Measurements from ENCODE around the gene LINGO3. TPM values are rescaled to one million over a fixed set of nuclear protein-coding genes. Genes with fewer than 3 reads are reported as not detected.

The LINGO3 gene
- total RNA-seq, 1 donor from 2014 or later, result not detected

- DNase-seq (ENCODE audit: low spot score), result no peak
Observed at GRCh38 chr19:2340496-2341243, 32.7 kb upstream of the LINGO3 start.

GRCh38 chr19:2339644-2340310, 31.8 kb upstream of the LINGO3 start:
- no peak for DNase-seq (ENCODE audit: low spot score)

DNA sequence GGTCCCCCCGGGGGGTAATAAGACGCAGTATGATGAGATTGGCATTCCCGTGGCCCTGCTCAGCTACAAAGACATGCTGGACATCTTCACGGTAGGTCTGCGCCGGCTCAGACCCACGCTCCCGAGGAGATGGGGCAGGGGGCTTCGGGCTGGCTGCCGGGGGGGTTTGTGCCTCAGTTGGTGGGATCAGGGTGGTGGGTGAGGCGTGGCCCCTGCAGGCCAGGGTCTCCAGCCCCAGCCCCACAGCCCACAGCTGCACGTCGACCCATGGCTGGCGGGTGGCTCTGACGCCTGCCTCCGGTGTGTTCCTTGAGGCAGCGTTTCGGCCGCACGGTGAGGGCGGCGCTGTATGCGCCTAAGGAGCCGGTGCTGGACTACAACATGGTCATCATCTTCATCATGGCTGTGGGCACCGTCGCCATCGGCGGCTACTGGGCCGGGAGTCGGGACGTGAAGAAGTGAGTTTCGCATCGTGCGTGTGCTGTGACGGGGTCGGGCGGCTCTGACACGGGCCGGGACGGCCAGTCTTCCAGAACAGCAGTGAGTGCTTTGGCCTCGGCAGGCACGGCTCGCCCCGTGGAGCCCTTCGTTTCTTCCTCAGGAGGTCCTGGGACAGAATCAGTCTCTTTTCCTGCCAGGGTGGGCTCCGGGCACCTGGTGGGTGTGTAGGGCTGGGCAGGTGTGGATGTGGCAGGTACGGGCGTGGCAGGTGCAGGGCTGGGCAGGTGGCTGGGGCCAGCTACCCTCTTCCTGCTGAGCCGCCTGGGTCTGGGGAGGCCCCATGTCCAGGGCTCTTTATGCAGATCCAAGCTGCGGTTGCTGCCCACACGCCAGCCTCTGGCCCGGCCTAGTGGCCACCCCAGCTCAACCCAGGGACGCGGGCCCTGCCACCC, 31.0 kb upstream of the LINGO3 start:
- DNase-seq (ENCODE audit: low spot score), result no peak

DNA sequence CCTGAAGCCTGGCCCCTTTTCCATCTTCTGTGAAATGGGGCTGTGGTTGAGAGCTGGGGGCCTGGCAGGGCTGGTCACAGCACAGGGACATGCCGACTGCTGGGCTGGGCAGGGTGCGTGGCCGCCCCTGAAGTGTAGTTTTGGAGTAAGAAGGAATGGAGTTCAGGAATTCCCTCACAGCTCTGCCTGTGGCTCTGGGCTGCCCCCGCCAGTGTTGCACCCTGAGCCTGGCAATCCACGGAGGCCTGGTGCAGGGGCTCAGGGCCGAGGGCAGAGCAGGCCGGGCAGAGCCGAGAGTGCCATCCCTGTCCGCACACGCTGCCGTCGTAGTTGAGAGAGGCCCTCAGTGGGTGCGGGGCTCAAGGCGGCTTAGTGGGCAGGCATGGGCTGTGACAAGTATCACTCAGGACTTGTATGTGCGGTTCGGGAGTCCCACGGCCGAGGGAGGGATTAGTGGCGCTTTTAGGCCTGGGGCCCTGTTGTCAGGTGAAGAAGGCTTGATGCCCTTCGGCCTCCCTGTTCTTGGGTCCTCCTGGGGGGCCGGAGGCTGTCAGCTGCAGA, 30.2 kb upstream of the LINGO3 start:
- DNase-seq (ENCODE audit: low spot score), result no peak

DNA sequence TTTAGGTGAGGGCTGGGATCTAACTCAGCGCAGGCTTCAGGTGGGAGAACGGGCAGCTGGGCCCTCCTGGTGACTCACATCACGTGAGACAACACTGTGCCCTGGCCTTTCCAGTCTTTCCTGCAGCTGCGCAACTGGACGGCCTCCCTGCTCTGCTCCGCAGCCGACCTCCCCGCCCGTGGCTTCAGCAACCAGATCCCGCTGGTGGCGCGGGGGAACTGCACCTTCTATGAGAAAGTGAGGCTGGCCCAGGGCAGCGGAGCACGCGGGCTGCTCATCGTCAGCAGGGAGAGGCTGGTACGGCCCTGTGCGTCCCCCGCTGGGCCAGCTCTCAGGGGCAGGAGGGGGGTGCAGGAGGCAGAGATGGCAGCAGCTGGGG, 29.4 kb upstream of the LINGO3 start:
- DNase-seq (ENCODE audit: low spot score), result peak; percentile 61

GRCh38 chr19:2336528-2337328, 28.8 kb upstream of the LINGO3 start:
- no peak for DNase-seq (ENCODE audit: low spot score)

DNA sequence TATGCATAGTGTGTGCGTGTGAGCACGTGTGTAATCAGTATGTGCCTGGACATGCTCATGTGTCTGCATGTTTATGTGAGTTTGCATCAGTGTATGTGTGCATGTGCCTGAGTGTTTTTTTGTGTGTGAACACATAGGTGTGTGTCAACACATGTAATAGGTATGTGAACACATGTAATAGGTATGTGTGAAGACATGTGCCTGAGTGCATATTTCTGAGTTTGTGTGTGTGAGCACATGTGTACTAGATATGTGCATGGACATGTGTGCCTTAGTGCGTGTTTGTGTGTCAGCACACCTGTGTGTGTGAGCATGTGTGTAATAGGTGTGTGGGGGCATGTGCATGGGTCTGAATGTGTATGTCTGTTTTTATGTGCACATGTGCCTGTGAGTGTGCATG, 27.9 kb upstream of the LINGO3 start:
- no peak for DNase-seq (ENCODE audit: low spot score)

GRCh38 chr19:2334986-2335846, 27.3 kb upstream of the LINGO3 start:
- DNase-seq (ENCODE audit: low spot score), result no peak

GRCh38 chr19:2334426-2334825, 26.5 kb upstream of the LINGO3 start:
- no peak for DNase-seq (ENCODE audit: low spot score)

- no peak for DNase-seq (ENCODE audit: low spot score)
Observed at GRCh38 chr19:2333807-2334211, 25.9 kb upstream of the LINGO3 start.

- no peak for DNase-seq (ENCODE audit: low spot score)
Observed at GRCh38 chr19:2333027-2333806, 25.3 kb upstream of the LINGO3 start.

DNA sequence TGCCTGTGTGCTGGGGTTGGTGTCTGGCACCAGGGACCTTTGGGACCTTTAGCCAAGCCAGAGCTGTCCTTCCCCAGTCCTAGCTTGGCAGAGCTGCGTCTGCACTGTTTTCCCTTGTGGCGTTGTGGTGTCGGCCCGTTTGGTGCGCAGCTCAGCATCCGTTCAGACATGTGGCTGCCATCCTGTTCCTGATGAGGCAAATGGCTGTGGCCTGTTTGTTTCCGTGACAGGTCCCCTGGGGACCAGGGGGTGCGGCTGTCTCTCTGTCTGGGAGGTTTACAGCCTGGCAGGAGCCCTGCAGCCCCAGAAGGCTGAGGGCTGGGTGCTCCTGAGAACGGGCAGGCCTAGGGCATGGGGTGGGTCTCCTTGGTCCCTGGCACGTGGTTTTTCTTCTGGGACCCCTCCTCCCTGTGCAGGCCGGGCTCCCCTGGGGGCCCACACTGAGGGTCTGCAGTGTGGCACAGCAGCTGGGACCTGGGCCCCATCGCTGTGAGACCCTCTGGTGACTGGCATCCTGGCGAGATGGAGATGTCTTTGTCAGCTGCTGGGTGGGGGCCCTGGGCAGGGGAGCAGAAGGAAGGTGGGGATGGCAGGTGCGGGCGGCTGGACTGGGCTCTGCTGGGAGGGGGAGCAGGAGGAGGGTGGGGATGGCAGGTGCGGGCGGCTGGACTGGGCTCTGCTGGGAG, 24.5 kb upstream of the LINGO3 start:
- DNase-seq (ENCODE audit: low spot score), result no peak

- no peak for DNase-seq (ENCODE audit: low spot score)
Observed at GRCh38 chr19:2331601-2332246, 23.8 kb upstream of the LINGO3 start.

GRCh38 chr19:2330632-2331284, 22.8 kb upstream of the LINGO3 start:
- DNase-seq (ENCODE audit: low spot score), result peak; percentile 27

DNA sequence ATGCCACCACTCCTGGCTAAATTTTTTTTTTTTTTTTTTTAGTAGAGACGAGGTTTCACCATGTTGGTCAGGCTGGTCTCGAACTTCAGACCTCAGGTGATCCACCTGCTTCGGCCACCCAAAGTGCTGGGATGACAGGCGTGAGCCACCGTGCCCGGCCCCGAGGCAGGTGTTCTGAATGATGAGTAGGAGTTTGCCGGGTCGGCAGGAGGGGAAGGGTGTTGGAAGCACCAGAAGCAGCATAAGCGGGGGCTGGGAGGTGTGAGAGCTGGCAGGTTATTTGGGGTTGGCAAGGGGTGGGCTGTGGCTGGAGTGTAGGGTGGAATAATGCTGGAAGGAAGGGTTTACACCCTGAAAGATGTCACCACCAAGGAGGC, 22.3 kb upstream of the LINGO3 start:
- DNase-seq (ENCODE audit: low spot score), result no peak

- DNase-seq (ENCODE audit: low spot score), result no peak
Observed at GRCh38 chr19:2329501-2329916, 21.6 kb upstream of the LINGO3 start.

DNA sequence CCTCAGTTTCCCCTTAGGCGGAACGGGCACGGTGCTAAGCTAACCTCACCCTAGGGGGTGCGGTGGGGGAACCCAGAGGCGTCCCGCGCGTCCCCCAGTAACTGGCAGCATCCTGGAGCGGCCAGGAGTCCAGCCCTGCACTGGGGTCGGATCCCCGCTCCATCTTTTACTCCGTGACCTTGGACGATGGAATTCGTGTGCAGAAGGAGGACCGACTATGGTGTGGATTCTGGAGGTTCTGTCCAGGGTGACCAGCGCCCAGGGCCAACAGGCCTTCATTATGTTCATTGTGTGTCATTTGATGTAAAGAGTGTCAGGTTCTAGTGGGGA, 21.2 kb upstream of the LINGO3 start:
- no peak for DNase-seq (ENCODE audit: low spot score)

Data from umbilical cord (tissue), 2 donors.